H1 (cell line): ENCODE results near the gene C3.

Source experiments
- CEBPB ChIP-seq: IDR thresholded peaks from 2 replicates; pipeline ENCODE4 v1.6.1; 2012; ENCODE audit warnings: low read depth, low read length
- EP300 ChIP-seq, 2 experiments: IDR thresholded peaks; 1 replicate in 1 of 2; 2 replicates in 1 of 2; pipeline ENCODE4 v1.6.1; 2011 to 2012; ENCODE audit warnings: low read depth in 2 of 2, low read length in 2 of 2, mild to moderate bottlenecking in 2 of 2, borderline replicate concordance in 1 of 2, inconsistent platforms in 1 of 2, moderate library complexity in 1 of 2
- POLR2A ChIP-seq, 2 experiments: IDR thresholded peaks; 1 replicate in 1 of 2; 2 replicates in 1 of 2; pipeline ENCODE4 v1.6.1; 2011; ENCODE audit warnings: low read depth in 2 of 2, low read length in 2 of 2, mild to moderate bottlenecking in 2 of 2; ENCODE audit errors: control extremely low read depth in 1 of 2
- POLR2AphosphoS5 ChIP-seq: IDR thresholded peaks from 2 replicates; pipeline ENCODE4 v1.6.1; 2011; ENCODE audit warnings: low read depth, low read length
- SIRT6 ChIP-seq: IDR thresholded peaks from one replicate; pipeline ENCODE4 v1.7.1; 2012; ENCODE audit warnings: low read length, inconsistent platforms
- SP1 ChIP-seq: IDR thresholded peaks from 2 replicates; pipeline ENCODE4 v1.6.1; 2011; ENCODE audit warnings: low read depth, low read length
- SRF ChIP-seq: IDR thresholded peaks from 2 replicates; pipeline ENCODE4 v1.6.1; 2011; ENCODE audit warnings: mild to moderate bottlenecking, low read depth, low read length, moderate library complexity
- TBP ChIP-seq: IDR thresholded peaks from 2 replicates; pipeline ENCODE4 v1.6.1; 2011; ENCODE audit warnings: low read depth, low read length, improper control_type of control experiment
- ZNF274 ChIP-seq: IDR thresholded peaks from 2 replicates; pipeline ENCODE4 v1.7.0; 2012; ENCODE audit warnings: low read length, borderline replicate concordance; ENCODE audit errors: extremely low read depth
- TF ChIP-seq, protein P1 (sequence below), 3 experiments: IDR thresholded peaks; 1 replicate in 2 of 3; 2 replicates in 1 of 3; pipeline versions ENCODE4 v1.5.1 to v1.6.1; 2011; ENCODE audit warnings: low read length in 3 of 3, mild to moderate bottlenecking in 3 of 3, inconsistent platforms in 2 of 3, low read depth in 1 of 3, moderate library complexity in 1 of 3; ENCODE audit not compliant: insufficient read depth in 1 of 3; ENCODE audit errors: control extremely low read depth in 1 of 3
- TF ChIP-seq, protein P2 (sequence below): IDR thresholded peaks from 2 replicates; pipeline ENCODE4 v1.6.1; 2011; ENCODE audit warnings: low read depth, mild to moderate bottlenecking, low read length; ENCODE audit not compliant: insufficient read depth
- TF ChIP-seq, protein P3 (sequence below): IDR thresholded peaks from 2 replicates; pipeline ENCODE4 v1.6.1; 2012; ENCODE audit warnings: low read length, inconsistent platforms
- TF ChIP-seq, protein P4 (sequence below): IDR thresholded peaks from 2 replicates; pipeline ENCODE4 v1.6.1; 2012; ENCODE audit warnings: inconsistent platforms

DNA sequence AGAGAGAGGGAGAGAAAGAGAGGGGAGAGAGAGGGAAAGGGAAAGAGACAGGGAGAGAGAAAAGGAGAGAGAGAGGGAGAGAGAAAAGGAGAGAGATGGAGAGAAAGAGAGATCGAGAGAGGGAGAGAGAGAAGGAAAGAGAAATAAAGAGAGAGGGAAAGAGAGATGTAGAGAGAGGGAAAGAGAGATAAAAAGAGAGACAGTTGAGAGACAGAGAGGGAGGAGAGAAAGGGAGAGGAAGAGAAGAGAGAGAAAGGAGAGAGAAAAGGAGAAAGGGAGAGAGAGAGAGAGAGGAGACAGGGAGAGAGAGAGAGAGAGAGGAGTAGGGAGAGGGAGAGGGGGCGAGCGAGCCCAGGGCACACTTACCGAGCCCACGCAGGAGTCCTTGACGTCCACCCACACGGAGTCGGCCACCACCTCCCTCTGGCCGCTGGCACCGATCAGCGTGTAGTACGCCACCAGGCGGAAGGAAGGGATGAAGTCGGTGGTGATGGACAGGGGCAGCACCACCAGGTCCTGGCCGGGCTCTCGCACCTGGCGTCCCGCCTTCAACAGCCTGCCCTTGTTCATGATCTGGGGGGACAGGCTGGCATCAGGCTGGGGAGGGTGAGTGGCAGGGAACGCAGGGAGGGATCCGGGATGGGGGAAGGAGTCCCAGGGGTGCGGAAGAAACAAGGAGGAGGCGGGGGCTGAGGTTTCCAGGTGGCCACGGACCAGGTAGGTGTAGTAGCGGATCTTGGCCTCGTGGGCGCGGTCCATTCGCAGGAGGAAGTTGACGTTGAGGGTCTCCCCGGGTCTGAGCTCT is 10.0 kb downstream of the C3 start:
- TF ChIP-seq, protein P1, sequence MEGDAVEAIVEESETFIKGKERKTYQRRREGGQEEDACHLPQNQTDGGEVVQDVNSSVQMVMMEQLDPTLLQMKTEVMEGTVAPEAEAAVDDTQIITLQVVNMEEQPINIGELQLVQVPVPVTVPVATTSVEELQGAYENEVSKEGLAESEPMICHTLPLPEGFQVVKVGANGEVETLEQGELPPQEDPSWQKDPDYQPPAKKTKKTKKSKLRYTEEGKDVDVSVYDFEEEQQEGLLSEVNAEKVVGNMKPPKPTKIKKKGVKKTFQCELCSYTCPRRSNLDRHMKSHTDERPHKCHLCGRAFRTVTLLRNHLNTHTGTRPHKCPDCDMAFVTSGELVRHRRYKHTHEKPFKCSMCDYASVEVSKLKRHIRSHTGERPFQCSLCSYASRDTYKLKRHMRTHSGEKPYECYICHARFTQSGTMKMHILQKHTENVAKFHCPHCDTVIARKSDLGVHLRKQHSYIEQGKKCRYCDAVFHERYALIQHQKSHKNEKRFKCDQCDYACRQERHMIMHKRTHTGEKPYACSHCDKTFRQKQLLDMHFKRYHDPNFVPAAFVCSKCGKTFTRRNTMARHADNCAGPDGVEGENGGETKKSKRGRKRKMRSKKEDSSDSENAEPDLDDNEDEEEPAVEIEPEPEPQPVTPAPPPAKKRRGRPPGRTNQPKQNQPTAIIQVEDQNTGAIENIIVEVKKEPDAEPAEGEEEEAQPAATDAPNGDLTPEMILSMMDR (IDR thresholded peaks at IDR 0.05; ENCODE audit: control extremely low read depth in 1 of 3, insufficient read depth in 1 of 3, low read depth in 1 of 3, low read length in 3 of 3), result peak; percentile 54 to 84 (median 62)
- TF ChIP-seq EP300 (IDR thresholded peaks at IDR 0.05; ENCODE audit: borderline replicate concordance in 1 of 2, low read depth in 2 of 2, low read length in 2 of 2) (no peak), SRF (no peak), POLR2A (IDR thresholded peaks at IDR 0.05; ENCODE audit: control extremely low read depth in 1 of 2, low read depth in 2 of 2, low read length in 2 of 2) (no peak), TBP (0 out of 2 replicates have a peak, but pooled peaks have one; percentile 8), ZNF274 (no peak), SIRT6 (no peak), CEBPB (no peak), POLR2AphosphoS5 (no peak), SP1 (no peak)
- TF ChIP-seq, protein P2, sequence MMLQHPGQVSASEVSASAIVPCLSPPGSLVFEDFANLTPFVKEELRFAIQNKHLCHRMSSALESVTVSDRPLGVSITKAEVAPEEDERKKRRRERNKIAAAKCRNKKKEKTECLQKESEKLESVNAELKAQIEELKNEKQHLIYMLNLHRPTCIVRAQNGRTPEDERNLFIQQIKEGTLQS, result no peak
- TF ChIP-seq, protein P3, sequence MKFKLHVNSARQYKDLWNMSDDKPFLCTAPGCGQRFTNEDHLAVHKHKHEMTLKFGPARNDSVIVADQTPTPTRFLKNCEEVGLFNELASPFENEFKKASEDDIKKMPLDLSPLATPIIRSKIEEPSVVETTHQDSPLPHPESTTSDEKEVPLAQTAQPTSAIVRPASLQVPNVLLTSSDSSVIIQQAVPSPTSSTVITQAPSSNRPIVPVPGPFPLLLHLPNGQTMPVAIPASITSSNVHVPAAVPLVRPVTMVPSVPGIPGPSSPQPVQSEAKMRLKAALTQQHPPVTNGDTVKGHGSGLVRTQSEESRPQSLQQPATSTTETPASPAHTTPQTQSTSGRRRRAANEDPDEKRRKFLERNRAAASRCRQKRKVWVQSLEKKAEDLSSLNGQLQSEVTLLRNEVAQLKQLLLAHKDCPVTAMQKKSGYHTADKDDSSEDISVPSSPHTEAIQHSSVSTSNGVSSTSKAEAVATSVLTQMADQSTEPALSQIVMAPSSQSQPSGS, result no peak
- TF ChIP-seq, protein P4, sequence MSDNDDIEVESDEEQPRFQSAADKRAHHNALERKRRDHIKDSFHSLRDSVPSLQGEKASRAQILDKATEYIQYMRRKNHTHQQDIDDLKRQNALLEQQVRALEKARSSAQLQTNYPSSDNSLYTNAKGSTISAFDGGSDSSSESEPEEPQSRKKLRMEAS, result peak; percentile 62; the same call in 1 of the 2 replicates
